NCI-H345 treated with DMSO at 0.1 percent for 48 hours (cell line): ENCODE measurements around the gene RCAN1.

Source experiments
- DNase-seq: peaks from one replicate; lab custom pipeline; 2025; ENCODE audit not compliant: unreplicated experiment; lab: John Stamatoyannopoulos, UW

Gene RCAN1

GRCh38 chr21:34544032-34544496 lies 70.8 kb downstream of the RCAN1 start:
- peak; percentile 78 for DNase-seq

GRCh38 chr21:34543017-34543416 lies 71.9 kb downstream of the RCAN1 start:
- DNase-seq, result no peak

GRCh38 chr21:34540206-34540605 lies 74.7 kb downstream of the RCAN1 start:
- DNase-seq, result no peak

GRCh38 chr21:34537838-34538237 lies 77.1 kb downstream of the RCAN1 start:
- DNase-seq, result no peak

- no peak for DNase-seq
These were observed 78.1 kb downstream of the RCAN1 start for GRCh38 chr21:34536820-34537219.

- no peak for DNase-seq
These were observed 78.6 kb downstream of the RCAN1 start for GRCh38 chr21:34536311-34536710.

GRCh38 chr21:34535886-34536285 lies 79.0 kb downstream of the RCAN1 start:
- DNase-seq, result no peak

- DNase-seq, result no peak
These were observed 80.4 kb downstream of the RCAN1 start for GRCh38 chr21:34534522-34534921.

- DNase-seq, result no peak
These were observed 81.0 kb downstream of the RCAN1 start for GRCh38 chr21:34533938-34534337.

- DNase-seq, result no peak
These were observed 83.5 kb downstream of the RCAN1 start for GRCh38 chr21:34531399-34531798.

GRCh38 chr21:34530261-34530660 lies 84.7 kb downstream of the RCAN1 start:
- no peak for DNase-seq

- DNase-seq, result no peak
These were observed 86.8 kb downstream of the RCAN1 start for GRCh38 chr21:34528131-34528561.

GRCh38 chr21:34526618-34527290 lies 88.2 kb downstream of the RCAN1 start:
- no peak for DNase-seq

- no peak for DNase-seq
These were observed 88.7 kb downstream of the RCAN1 start for GRCh38 chr21:34526241-34526617.

- DNase-seq, result no peak
These were observed 90.0 kb downstream of the RCAN1 start for GRCh38 chr21:34524646-34525601.

- no peak for DNase-seq
These were observed 91.8 kb downstream of the RCAN1 start for GRCh38 chr21:34523019-34523555.

- DNase-seq, result no peak
These were observed 92.6 kb downstream of the RCAN1 start for GRCh38 chr21:34522284-34522683.

- DNase-seq, result no peak
These were observed 93.4 kb downstream of the RCAN1 start for GRCh38 chr21:34521561-34521960.

- no peak for DNase-seq
These were observed 94.0 kb downstream of the RCAN1 start for GRCh38 chr21:34520764-34521508.

GRCh38 chr21:34520281-34520680 lies 94.6 kb downstream of the RCAN1 start:
- DNase-seq, result no peak

GRCh38 chr21:34519694-34520093 lies 95.2 kb downstream of the RCAN1 start:
- no peak for DNase-seq
